Peyer's patch (tissue), 4 donors: Measurements from ENCODE around the gene ENOX2.

Experiments used
- POLR2A ChIP-seq, 2 donors: fragments of 450-650 bp; IDR thresholded peaks; one replicate each; pipeline ENCODE4 v1.5.1; 2017; ENCODE audit warnings: antibody characterized with exemption in 2 of 2, mild to moderate bottlenecking in 2 of 2, moderate library complexity in 2 of 2
- TF ChIP-seq, protein P1 (sequence below), 6 experiments: fragments of 450-650 bp in 4 of 6; fragments of 200-600 bp in 2 of 6; sonication (generic) in 1 of 6; IDR thresholded peaks; one replicate each; pipeline ENCODE4 v1.5.1; 2017 to 2019; ENCODE audit warnings: antibody characterized with exemption in 6 of 6, mild to moderate bottlenecking in 3 of 6, moderate library complexity in 1 of 6

DNA sequence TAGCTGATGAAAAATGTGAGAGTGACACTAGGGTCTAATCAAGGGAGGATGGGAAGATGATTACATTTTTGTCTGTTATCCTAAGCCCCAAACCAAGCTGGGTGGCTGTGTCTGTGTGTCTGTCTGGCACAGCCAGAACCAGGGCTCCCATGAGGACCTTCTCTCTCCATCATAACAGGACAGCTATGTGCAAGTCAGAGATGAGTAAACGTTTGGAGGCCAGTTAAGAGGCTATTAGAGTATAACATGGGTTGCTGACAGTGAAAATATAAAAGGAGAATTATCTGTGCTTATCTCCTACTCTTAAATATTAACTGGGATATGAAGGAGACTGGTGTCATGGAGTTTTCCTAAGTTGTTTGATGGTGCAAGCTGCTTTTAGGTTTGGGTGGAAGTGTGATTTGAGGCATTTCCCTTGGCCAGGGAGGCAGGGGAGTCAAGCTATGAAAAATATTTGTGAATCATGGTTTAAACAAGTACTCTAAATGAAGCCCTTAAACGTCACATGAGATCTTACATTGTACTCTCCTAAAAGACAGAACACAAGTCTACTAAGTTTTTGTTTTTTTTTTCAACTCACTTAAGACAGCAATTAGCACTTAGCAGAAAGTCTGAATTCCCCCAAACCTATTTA, 156.2 kb downstream of the ENOX2 start:
- TF ChIP-seq, protein P1, sequence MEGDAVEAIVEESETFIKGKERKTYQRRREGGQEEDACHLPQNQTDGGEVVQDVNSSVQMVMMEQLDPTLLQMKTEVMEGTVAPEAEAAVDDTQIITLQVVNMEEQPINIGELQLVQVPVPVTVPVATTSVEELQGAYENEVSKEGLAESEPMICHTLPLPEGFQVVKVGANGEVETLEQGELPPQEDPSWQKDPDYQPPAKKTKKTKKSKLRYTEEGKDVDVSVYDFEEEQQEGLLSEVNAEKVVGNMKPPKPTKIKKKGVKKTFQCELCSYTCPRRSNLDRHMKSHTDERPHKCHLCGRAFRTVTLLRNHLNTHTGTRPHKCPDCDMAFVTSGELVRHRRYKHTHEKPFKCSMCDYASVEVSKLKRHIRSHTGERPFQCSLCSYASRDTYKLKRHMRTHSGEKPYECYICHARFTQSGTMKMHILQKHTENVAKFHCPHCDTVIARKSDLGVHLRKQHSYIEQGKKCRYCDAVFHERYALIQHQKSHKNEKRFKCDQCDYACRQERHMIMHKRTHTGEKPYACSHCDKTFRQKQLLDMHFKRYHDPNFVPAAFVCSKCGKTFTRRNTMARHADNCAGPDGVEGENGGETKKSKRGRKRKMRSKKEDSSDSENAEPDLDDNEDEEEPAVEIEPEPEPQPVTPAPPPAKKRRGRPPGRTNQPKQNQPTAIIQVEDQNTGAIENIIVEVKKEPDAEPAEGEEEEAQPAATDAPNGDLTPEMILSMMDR (IDR thresholded peaks at IDR 0.05), result no peak
- TF ChIP-seq POLR2A (IDR thresholded peaks at IDR 0.05), result no peak
